ENCODE data around the gene KSR1.

DNA sequence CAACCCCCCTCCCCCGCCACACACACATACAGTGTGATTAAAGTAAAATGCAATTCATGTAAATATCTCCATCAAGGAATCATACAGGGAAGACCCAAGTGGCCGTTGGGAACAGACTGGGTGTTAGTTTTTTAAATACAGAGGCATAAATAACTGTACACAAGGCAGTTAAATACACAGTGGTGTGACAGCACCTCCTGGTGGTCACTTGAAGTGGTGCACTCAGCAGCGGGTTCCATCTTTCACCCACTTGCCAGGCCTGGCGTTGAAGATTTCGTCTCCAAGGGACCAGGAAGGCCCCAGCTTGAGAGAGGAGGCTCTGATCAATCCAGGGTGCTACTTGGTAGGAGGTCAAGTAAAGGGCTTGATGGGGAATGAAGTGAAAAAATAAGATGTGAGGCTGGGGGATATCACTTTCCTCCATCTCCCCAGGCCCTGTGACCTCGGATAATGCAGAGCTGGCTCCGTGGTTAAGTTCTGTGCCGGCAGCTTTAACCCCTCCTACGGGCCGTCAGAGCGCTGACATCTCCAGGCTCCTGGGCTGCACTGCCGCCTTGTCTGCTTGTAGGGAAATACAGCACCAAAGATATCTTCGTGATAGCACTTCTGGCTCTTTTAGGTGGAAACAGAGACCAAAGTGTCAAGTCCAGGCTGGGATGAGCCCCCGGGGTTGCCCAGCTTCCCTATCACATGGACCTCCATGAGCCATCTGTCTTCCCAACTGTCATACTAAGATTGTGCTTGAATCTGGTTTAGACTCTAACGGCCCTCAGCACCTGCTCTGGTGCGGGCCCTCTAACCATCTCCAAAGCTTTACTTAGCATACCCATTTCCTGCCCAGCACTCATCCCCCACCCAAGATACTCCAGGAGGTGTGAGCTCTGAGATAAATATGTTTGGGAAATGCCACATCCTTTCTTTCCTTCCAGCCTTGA is 195.4 kb downstream of the KSR1 start:
- TF ChIP-seq CTCF (IDR thresholded peaks at IDR 0.05): peak; percentile 85 to 94 (median 90)
- no peak for TF ChIP-seq POLR2A (IDR thresholded peaks at IDR 0.05)
